ENCODE data around the gene SYTL3.

The SYTL3 gene

DNA sequence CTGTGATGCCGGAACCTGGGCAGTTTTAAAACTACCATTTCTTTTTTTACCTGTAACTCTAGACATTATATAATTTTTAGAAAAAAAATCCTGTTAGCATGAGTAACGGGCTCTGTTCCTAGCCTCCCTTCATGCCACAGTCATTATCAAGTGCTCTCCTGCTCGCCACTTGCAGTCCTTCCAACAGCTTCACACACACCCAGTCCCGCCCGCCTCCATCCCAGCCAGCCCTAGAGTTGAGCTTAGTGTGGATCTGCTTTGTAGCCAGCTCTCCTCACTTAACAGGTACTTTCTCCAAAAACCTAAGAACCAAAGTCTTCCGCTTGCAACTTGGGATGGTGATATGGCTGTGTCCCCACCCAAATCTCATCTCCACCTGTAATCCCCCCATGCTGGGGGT is 117.9 kb downstream of the SYTL3 start:
- Histone ChIP-seq H3K4me3 (ENCODE audit: low read depth, low read length) (no peak overlapping the region), H3K27ac (no peak overlapping the region), H3K36me3 (replicated peaks) (peaks cover 75% of the 10 kb centered on the region), H3K27me3 (replicated peaks) (no peaks in the 10 kb centered on the region)
- in situ Hi-C loops (cut with HindIII; ENCODE audit: low pct_ligation_motif_present, low sequenced_read_pairs) = no loop called here
- DNase-seq = no peak
- TF ChIP-seq, protein P1, sequence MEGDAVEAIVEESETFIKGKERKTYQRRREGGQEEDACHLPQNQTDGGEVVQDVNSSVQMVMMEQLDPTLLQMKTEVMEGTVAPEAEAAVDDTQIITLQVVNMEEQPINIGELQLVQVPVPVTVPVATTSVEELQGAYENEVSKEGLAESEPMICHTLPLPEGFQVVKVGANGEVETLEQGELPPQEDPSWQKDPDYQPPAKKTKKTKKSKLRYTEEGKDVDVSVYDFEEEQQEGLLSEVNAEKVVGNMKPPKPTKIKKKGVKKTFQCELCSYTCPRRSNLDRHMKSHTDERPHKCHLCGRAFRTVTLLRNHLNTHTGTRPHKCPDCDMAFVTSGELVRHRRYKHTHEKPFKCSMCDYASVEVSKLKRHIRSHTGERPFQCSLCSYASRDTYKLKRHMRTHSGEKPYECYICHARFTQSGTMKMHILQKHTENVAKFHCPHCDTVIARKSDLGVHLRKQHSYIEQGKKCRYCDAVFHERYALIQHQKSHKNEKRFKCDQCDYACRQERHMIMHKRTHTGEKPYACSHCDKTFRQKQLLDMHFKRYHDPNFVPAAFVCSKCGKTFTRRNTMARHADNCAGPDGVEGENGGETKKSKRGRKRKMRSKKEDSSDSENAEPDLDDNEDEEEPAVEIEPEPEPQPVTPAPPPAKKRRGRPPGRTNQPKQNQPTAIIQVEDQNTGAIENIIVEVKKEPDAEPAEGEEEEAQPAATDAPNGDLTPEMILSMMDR (IDR thresholded peaks at IDR 0.05; ENCODE audit: low read depth, low read length, missing control alignments) = no peak

DNA sequence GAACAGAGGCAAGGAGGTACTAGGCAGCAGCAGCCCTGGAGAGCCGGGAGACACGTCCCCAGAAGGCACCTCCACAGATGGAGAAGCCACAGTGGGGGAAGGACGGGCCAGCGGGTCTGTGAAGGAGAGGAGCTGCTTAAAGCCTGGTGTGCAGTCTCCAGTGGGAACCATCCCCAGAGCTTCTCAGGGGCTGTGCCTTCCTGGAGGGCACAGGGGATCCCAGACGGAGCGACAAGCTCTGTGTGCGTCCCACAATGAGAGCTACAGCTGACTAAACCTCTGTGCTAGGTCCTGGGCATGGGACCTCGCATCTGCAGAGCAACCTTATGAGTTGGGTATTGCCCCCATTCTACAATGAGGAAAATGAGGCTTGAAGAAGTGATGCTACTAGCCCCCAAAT is 118.6 kb downstream of the SYTL3 start:
- Histone ChIP-seq H3K36me3 (replicated peaks) (peaks cover 75% of the 10 kb centered on the region), H3K27ac (no peak overlapping the region), H3K27me3 (replicated peaks) (no peaks in the 10 kb centered on the region), H3K4me3 (ENCODE audit: low read depth, low read length) (no peak overlapping the region)
- DNase-seq = no peak
- in situ Hi-C loops (cut with HindIII; ENCODE audit: low pct_ligation_motif_present, low sequenced_read_pairs) = no loop called here
- TF ChIP-seq, protein P1 (IDR thresholded peaks at IDR 0.05; ENCODE audit: low read depth, low read length, missing control alignments) = no peak

DNA sequence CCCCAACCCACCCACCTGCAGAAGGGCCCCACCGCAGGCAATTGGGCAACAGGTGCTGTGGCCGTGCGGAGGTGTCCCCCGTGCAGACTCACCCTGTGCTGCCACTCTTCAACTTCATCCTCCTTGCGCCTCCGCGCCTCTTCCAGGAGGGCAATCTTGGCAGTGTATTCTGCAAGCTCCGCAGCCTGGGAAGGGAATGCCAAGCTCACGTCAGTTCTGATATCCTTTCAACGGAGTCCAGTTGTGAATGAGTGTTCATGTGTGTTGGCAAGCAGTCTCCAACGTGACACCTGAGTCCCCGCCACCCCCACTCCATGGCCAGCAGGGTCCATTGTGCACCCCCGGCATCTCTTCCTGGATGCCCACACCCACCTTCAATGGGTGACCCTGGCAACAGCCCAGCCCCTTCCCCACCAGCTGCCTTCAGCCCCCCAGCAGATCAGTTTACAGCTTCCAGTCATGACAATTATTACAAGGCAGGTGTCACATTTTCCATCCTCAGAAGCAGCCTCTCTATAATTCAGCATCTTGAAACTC is 119.4 kb downstream of the SYTL3 start:
- in situ Hi-C loops (cut with HindIII; ENCODE audit: low pct_ligation_motif_present, low sequenced_read_pairs) = no loop called here
- no peak for DNase-seq
- no peaks in the 10 kb centered on the region for H3K27me3 ChIP-seq (replicated peaks)
- no peak overlapping the region for H3K27ac ChIP-seq
- H3K36me3 ChIP-seq (replicated peaks) = peaks cover 73% of the 10 kb centered on the region
- TF ChIP-seq, protein P1 (IDR thresholded peaks at IDR 0.05; ENCODE audit: low read depth, low read length, missing control alignments) = no peak
- H3K4me3 ChIP-seq (ENCODE audit: low read depth, low read length) = no peak overlapping the region

DNA sequence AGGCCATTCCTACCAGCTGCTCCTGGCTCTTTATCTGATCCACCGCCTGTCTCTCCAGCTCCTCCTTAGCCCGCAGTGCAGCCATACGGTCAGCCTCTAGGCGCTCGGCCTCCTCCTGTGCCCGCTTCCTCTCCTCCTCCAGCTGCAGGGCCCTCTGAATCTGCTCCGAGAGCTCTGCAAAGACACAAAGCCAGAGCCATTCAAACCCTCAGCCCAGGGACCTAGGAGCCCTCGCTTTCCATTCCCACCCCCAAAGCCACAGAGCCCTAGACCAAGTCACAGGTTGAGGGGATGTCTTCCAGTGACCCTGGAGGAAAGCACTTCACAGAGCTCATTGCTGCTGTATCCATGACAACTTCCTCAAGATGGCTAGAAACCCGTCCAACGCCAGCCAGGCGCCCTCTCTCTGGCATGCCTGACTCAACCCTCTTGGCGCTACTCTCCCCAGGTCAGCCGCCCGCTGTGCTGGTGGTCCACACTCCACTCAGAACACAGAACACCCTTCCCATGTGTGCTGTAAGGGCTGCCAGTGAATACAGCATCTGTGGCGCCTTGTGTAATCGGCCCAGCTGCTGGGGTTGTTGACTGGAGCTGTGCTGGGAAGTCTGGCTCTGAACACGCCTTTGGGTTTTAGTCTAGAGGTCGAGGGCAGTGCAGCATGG is 120.0 kb downstream of the SYTL3 start:
- TF ChIP-seq, protein P1 (IDR thresholded peaks at IDR 0.05; ENCODE audit: low read depth, low read length, missing control alignments) = no peak
- Histone ChIP-seq H3K36me3 (replicated peaks) (peaks cover 74% of the 10 kb centered on the region), H3K27ac (no peak overlapping the region), H3K4me3 (ENCODE audit: low read depth, low read length) (no peak overlapping the region), H3K27me3 (replicated peaks) (no peaks in the 10 kb centered on the region)
- no peak for DNase-seq
- in situ Hi-C loops (cut with HindIII; ENCODE audit: low pct_ligation_motif_present, low sequenced_read_pairs) = no loop called here

DNA sequence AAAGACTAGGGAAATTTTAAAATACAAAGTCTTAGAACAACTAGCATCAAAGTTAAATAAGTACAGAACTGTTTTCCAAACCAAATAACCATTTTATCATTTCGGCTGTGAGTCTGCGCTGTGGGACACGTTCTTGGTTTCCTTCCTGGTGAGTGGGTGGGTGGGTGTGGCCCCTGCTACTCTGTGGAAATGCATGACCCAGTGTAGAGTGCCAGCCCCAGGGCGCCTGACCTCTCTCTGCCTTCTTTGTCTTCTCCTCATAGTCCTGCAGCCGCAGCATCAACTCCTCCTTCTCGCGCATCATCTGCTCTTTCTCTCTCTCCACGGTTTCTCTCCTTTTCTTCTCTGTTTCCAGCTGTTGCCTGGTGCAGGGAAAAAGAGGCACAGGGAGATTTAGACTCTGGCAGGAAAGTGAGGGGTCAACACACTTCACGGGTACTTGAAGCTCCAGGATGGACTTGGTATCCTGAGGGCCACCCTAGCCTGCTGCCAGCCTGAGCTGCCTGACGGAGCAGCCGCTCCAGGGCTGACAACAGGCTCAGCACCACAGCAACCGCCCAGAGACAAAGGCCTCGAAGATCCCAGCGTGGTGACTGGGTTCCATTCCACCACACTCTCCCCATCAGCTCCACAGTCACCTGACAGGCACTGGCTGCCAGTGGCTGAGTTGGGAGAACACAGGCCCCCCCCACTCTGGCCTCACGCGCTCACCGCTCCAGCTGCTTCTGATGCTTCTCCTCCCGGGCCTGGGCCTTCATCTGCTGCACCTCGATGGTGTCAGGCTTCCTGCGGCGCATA is 120.9 kb downstream of the SYTL3 start:
- TF ChIP-seq, protein P1 (IDR thresholded peaks at IDR 0.05; ENCODE audit: low read depth, low read length, missing control alignments) = no peak
- H3K36me3 ChIP-seq (replicated peaks) = peaks cover 74% of the 10 kb centered on the region
- in situ Hi-C loops (cut with HindIII; ENCODE audit: low pct_ligation_motif_present, low sequenced_read_pairs) = no loop called here
- no peak overlapping the region for H3K4me3 ChIP-seq (ENCODE audit: low read depth, low read length)
- no peaks in the 10 kb centered on the region for H3K27me3 ChIP-seq (replicated peaks)
- DNase-seq = no peak
- no peak overlapping the region for H3K27ac ChIP-seq
